LNCAP (cell line): ENCODE measurements around the gene USP11.

Experiments
- TF ChIP-seq, protein P1 (sequence below): fragments of 450-650 bp; IDR thresholded peaks from 2 replicates; pipeline ENCODE4 v1.5.1; 2017; ENCODE audit warnings: mild to moderate bottlenecking

Gene USP11

DNA sequence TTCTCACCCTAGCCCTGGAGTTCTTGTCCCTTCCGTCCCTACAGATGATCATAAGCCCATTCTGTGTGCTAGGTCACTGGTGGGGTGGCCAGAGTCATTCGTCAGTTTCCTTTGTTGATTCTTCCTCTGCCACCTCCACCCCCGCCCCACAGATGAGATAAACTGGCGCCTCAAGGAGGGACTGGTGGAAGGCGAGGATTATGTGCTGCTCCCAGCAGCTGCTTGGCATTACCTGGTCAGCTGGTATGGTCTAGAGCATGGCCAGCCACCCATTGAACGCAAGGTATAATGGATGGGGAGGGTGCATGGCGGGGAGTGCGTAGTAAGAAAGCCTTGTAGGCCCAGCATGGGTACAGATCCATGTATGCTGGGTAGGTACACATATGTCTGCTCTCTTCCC, 6.4 kb downstream of the USP11 start:
- TF ChIP-seq, protein P1, sequence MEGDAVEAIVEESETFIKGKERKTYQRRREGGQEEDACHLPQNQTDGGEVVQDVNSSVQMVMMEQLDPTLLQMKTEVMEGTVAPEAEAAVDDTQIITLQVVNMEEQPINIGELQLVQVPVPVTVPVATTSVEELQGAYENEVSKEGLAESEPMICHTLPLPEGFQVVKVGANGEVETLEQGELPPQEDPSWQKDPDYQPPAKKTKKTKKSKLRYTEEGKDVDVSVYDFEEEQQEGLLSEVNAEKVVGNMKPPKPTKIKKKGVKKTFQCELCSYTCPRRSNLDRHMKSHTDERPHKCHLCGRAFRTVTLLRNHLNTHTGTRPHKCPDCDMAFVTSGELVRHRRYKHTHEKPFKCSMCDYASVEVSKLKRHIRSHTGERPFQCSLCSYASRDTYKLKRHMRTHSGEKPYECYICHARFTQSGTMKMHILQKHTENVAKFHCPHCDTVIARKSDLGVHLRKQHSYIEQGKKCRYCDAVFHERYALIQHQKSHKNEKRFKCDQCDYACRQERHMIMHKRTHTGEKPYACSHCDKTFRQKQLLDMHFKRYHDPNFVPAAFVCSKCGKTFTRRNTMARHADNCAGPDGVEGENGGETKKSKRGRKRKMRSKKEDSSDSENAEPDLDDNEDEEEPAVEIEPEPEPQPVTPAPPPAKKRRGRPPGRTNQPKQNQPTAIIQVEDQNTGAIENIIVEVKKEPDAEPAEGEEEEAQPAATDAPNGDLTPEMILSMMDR, result no peak

DNA sequence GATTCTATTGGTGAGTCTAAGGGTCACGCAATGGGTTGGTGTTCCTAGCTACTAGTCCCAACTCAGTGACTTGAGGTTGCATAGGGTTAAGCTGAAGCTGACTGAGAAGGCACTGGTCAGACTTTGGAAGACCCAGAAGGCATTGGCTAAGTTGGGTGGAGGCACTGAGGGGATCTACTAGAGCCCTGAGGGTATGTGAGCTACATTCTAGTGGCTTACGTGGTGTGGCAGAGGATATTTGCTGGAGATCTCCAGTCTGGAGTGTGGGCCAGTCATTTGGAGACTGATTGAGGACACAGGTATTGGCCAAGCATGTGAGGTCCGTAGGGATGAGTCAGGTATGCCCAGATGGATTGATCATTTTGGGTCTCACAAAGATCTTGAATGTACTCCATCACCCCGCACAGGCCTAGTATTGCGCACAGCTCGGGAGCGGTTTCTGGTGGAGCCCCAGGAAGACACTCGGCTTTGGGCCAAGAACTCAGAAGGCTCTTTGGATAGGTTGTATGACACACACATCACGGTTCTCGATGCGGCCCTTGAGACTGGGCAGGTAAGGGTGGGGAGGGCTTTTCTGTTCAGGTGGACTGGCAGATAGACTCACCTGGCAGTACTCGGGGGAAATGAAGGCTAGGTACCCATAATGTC, 7.2 kb downstream of the USP11 start:
- TF ChIP-seq, protein P1, result no peak

- TF ChIP-seq, protein P1, result no peak
Observed at GRCh38 chrX:47240619-47241018, 7.8 kb downstream of the USP11 start.

- TF ChIP-seq, protein P1, result no peak
Observed at GRCh38 chrX:47241201-47242011, 8.6 kb downstream of the USP11 start.

- TF ChIP-seq, protein P1, result no peak
Observed at GRCh38 chrX:47242321-47242720, 9.5 kb downstream of the USP11 start.

DNA sequence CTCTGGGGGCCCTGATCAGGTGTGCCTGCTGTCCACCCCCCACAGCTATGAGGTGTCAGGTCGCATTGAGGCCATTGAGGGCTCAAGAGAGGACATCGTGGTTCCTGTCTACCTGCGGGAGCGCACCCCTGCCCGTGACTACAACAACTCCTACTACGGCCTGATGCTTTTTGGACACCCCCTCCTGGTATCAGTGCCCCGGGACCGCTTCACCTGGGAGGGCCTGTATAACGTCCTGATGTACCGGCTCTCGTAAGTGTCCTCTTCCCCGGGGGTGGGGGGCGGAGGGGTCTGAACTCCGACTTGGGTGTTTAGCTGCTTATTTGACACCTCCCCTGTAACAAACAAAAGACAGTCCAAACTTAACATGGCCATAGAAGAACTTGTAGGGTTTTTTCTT, 10.5 kb downstream of the USP11 start:
- TF ChIP-seq, protein P1, result no peak

DNA sequence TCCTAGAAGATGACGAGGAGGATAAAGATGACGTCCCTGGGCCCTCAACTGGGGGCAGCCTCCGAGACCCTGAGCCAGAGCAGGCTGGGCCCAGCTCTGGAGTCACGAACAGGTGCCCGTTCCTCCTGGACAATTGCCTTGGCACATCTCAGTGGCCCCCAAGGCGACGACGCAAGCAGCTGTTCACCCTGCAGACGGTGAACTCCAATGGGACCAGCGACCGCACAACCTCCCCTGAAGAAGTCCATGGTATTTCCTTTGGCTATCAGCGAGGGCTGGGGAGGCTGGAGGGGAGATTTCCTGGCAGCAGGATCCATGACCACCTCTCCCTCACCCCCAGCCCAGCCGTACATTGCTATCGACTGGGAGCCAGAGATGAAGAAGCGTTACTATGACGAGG, 11.9 kb downstream of the USP11 start:
- TF ChIP-seq, protein P1, result no peak
